ENCODE results near the gene ZDHHC7.

Gene ZDHHC7

DNA sequence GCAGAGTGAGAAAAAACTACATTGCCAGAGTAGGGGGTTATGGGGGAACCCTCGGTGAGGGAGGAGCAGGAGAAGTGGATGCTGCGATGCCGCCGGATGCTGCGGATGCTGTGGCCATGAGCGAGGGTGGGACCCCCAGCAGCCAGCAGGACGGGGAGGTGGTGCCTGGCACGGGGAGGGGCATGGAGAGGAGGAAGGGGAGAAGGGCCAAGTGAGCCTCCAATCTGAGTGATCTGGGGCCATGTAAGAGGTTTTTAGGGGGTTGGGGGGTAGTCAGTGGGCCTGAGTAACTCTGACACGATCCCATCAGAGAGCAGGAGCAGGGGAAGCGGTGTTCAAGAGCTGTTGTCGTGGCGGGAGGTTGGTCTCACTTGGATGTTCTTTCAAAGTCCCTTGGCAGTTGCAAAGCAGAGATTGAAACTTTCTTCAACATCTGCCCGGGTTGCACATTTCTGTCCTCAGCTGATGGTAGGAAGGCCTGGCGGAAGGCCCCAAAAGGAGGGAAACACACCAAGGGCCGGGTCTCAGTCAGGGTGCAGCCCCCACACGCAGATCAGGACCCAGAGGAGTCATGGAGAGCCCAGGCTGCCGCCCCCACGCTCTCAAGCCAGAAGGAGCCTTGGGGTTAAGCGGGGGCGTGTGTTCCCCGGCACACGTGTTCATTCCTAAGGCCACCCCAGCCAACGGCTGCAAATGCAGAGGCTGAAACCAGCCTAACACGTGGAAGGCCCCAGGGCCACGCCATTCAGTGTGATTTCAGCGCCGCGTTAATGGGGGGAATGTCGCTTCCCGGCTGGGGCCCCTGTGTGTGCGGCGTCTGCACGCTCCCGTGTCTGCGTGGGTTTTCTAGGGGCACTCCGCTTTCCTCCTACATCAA lies 81.7 kb downstream of the ZDHHC7 start (continued):
- TF ChIP-seq, protein P1, sequence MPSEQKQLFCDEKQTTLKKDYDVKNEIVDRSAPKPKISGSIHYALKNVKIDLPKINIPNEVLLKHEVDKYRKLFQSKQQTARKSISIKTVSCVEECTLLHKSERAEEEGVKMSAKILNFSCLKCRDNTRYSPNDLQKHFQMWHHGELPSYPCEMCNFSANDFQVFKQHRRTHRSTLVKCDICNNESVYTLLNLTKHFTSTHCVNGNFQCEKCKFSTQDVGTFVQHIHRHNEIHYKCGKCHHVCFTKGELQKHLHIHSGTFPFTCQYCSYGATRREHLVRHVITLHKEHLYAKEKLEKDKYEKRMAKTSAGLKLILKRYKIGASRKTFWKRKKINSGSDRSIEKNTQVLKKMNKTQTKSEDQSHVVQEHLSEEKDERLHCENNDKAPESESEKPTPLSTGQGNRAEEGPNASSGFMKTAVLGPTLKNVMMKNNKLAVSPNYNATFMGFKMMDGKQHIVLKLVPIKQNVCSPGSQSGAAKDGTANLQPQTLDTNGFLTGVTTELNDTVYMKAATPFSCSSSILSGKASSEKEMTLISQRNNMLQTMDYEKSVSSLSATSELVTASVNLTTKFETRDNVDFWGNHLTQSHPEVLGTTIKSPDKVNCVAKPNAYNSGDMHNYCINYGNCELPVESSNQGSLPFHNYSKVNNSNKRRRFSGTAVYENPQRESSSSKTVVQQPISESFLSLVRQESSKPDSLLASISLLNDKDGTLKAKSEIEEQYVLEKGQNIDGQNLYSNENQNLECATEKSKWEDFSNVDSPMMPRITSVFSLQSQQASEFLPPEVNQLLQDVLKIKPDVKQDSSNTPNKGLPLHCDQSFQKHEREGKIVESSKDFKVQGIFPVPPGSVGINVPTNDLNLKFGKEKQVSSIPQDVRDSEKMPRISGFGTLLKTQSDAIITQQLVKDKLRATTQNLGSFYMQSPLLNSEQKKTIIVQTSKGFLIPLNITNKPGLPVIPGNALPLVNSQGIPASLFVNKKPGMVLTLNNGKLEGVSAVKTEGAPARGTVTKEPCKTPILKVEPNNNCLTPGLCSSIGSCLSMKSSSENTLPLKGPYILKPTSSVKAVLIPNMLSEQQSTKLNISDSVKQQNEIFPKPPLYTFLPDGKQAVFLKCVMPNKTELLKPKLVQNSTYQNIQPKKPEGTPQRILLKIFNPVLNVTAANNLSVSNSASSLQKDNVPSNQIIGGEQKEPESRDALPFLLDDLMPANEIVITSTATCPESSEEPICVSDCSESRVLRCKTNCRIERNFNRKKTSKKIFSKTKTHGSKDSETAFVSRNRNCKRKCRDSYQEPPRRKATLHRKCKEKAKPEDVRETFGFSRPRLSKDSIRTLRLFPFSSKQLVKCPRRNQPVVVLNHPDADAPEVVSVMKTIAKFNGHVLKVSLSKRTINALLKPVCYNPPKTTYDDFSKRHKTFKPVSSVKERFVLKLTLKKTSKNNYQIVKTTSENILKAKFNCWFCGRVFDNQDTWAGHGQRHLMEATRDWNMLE (tag by site-specific recombination; conservative IDR thresholded peaks at IDR 0.05; ENCODE audit: low read depth) = no peak
- TF ChIP-seq ZNF311 (tag by site-specific recombination; IDR thresholded peaks at IDR 0.05; ENCODE audit: borderline replicate concordance) (no peak), ZNF423 (tag by site-specific recombination; IDR thresholded peaks at IDR 0.05) (no peak), ZFP41 (tag by site-specific recombination; IDR thresholded peaks at IDR 0.05; ENCODE audit: borderline replicate concordance) (no peak), ZIC2 (tag by site-specific recombination; IDR thresholded peaks at IDR 0.05) (no peak)

DNA sequence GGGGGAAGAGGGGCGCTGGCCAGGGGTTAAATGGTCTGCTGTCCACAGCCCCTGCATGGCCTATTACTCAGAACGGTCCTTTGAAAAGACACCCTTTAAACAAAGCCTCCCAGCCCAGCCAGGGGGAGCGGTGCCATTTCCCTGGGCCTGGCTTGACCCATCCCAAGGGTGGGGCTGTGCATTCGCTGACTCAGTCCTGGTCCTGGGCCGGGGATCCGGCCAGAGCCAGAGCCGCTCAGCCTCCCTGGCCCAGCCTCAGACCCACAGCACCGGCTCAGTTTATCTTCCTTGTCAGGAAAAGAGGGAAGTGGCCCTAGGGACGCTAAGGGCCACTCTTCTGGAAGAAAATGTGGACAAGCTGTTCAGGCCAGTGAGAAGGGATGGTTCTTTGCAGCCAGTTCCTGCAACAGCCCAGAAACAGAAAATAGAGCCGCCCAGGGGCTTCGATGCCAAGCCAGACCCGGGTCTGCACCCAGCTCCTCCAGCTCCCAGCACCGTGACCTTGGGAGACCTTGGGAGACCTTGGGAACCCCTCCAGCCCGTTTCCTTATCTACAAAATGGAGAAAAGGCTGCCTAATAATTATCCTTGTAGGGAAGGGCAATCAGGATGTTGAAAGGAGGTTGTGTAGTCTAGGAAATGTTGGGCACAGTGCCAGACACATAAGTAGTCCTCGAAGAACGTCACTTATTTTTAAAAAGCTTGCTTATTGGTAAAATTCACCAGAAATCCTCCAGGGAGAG lies 82.5 kb downstream of the ZDHHC7 start:
- no peak overlapping the region for H3K27ac ChIP-seq (ENCODE audit: extremely low read depth, low read depth, low read length)
- no peak overlapping the region for H3K4me3 ChIP-seq (ENCODE audit: low read depth, low read length)
- TF ChIP-seq ZNF677 (tag by site-specific recombination; IDR thresholded peaks at IDR 0.05) = no peak
- TF ChIP-seq KLF1 (tag by site-specific recombination; IDR thresholded peaks at IDR 0.05) = 0 out of 2 replicates have a peak, but pooled peaks have one; percentile 21
- H3K4me1 ChIP-seq (ENCODE audit: control insufficient read depth, insufficient read depth, low read length) = no peaks in the 10 kb centered on the region; the same call in 1 of the 2 replicates
- no peaks in the 10 kb centered on the region for H3K9me3 ChIP-seq (ENCODE audit: control insufficient read depth, insufficient read depth, low read depth, low read length)
- ChIA-PET POLR2A (no interaction called here), CTCF (interaction anchor here (0.5 to 2.4 kb wide), 4 partner anchors 23 to 174 kb away, joined by 3 to 8 read pairs (median 4); no protein-coding TSS in a partner anchor)
- no peaks in the 10 kb centered on the region for H3K36me3 ChIP-seq (ENCODE audit: control insufficient read depth in 2 of 2, insufficient read depth in 1 of 2, low read length in 2 of 2)

DNA sequence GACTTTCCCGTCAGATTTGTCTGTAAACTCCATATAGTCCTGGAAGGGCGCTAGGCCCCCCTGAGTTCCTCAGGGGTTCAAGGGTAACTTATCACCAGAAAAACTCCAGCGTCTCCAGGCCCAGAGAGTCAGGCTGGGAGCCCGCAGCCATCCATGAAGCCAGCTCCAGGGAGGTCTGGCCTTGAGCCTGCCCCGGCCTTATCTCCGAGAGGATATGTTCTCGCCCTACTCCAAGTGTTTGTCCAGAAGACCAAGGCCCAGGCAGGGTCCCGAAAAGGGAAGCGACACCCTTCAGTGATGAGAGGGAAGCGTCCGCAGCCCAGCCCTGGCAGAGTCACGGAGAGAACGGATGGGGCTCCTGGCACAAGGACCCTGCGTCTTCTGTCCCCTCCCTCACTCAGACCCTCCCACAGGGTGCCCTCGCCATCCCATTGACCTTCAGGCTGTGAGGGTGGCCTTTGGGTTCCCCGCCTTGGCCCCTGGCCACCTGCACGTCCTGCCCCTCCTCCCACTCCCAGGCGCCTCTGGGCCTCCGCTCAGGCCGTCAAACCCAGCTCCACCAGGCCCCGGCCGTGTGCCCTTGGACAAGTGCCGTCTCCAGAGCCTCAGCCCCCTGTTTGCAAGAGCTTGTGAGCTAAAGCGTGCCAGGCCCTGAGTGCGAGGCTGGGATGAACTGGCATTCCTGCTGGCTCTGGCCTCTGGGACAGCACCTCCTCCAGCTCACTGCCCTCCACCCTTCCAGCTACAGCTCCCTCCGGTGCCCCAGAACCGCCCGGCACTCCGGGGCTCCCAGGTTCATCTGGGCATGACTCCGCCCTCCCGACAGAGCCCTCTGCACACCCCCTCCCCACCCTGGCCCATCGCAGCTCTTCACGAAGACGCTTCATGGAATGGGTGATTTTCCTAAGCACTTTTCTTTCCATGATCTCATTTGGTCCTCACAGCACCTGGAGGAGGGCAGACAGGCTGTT lies 83.4 kb downstream of the ZDHHC7 start:
- no peaks in the 10 kb centered on the region; the same call in 1 of the 2 replicates for H3K4me1 ChIP-seq (ENCODE audit: control insufficient read depth, insufficient read depth, low read length)
- ChIA-PET POLR2A (no interaction called here), CTCF (interaction anchor here (2.4 to 4.5 kb wide), 2 partner anchors 25 to 173 kb away, joined by 8 to 50 read pairs; no protein-coding TSS in a partner anchor)
- no peaks in the 10 kb centered on the region for H3K9me3 ChIP-seq (ENCODE audit: control insufficient read depth, insufficient read depth, low read depth, low read length)
- no peak overlapping the region for H3K4me3 ChIP-seq (ENCODE audit: low read depth, low read length)
- H3K27ac ChIP-seq (ENCODE audit: extremely low read depth, low read depth, low read length) = no peak overlapping the region
- TF ChIP-seq ZNF560 (tag by site-specific recombination; IDR thresholded peaks at IDR 0.05; ENCODE audit: borderline replicate concordance) (no peak), ZNF23 (tag by site-specific recombination; IDR thresholded peaks at IDR 0.05; ENCODE audit: borderline replicate concordance) (no peak), ZNF16 (tag by site-specific recombination; IDR thresholded peaks at IDR 0.05; ENCODE audit: low read depth) (no peak), SALL2 (tag by site-specific recombination; IDR thresholded peaks at IDR 0.05; ENCODE audit: borderline replicate concordance) (no peak), IKZF3 (tag by site-specific recombination; IDR thresholded peaks at IDR 0.05) (no peak), KLF10 (tag by site-specific recombination; IDR thresholded peaks at IDR 0.05) (no peak)
- TF ChIP-seq, protein P2, sequence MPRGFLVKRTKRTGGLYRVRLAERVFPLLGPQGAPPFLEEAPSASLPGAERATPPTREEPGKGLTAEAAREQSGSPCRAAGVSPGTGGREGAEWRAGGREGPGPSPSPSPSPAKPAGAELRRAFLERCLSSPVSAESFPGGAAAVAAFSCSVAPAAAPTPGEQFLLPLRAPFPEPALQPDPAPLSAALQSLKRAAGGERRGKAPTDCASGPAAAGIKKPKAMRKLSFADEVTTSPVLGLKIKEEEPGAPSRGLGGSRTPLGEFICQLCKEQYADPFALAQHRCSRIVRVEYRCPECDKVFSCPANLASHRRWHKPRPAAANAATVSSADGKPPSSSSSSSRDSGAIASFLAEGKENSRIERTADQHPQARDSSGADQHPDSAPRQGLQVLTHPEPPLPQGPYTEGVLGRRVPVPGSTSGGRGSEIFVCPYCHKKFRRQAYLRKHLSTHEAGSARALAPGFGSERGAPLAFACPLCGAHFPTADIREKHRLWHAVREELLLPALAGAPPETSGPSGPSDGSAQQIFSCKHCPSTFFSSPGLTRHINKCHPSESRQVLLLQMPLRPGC (tag by site-specific recombination; IDR thresholded peaks at IDR 0.05) = no peak
- TF ChIP-seq, protein P3, sequence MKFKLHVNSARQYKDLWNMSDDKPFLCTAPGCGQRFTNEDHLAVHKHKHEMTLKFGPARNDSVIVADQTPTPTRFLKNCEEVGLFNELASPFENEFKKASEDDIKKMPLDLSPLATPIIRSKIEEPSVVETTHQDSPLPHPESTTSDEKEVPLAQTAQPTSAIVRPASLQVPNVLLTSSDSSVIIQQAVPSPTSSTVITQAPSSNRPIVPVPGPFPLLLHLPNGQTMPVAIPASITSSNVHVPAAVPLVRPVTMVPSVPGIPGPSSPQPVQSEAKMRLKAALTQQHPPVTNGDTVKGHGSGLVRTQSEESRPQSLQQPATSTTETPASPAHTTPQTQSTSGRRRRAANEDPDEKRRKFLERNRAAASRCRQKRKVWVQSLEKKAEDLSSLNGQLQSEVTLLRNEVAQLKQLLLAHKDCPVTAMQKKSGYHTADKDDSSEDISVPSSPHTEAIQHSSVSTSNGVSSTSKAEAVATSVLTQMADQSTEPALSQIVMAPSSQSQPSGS (tag by site-specific recombination; IDR thresholded peaks at IDR 0.05; ENCODE audit: low read depth) = no peak
- H3K36me3 ChIP-seq (ENCODE audit: control insufficient read depth in 2 of 2, insufficient read depth in 1 of 2, low read length in 2 of 2) = no peaks in the 10 kb centered on the region

Measured in HEK293 (cell line).